Mucosa of rectum (tissue), 2 donors: ENCODE measurements around the gene FNBP1.
"Not testable (repeated sequence)": the region's sequence is repeated elsewhere in the genome, so short reads cannot be mapped to it uniquely, and the experiment has no call there.

Experiments
- H3K27ac ChIP-seq, 2 donors: one replicate each; pipeline ENCODE4 v1.7.0; 2013; ENCODE audit warnings: inconsistent platforms in 2 of 2, low read depth in 2 of 2, low read length in 2 of 2
- H3K27me3 ChIP-seq, 2 donors: one replicate each; pipeline ENCODE4 v1.7.0; 2013; ENCODE audit warnings: low read length in 2 of 2; ENCODE audit not compliant: control insufficient read depth in 2 of 2, insufficient read depth in 2 of 2
- H3K36me3 ChIP-seq, 2 donors: one replicate each; pipeline ENCODE4 v1.7.0; 2013; ENCODE audit warnings: low read length in 2 of 2; ENCODE audit not compliant: control insufficient read depth in 2 of 2, insufficient read depth in 2 of 2
- H3K4me1 ChIP-seq, 2 donors: one replicate each; pipeline ENCODE4 v1.7.0; 2013; ENCODE audit warnings: low read length in 2 of 2, mild to moderate bottlenecking in 1 of 2; ENCODE audit not compliant: control insufficient read depth in 2 of 2, insufficient read depth in 2 of 2
- H3K4me3 ChIP-seq, 2 donors: one replicate each; pipeline ENCODE4 v1.7.0; 2013; ENCODE audit warnings: low read length in 2 of 2
- H3K9ac ChIP-seq, 2 donors: one replicate each; pipeline ENCODE4 v1.7.0; 2013; ENCODE audit warnings: low read length in 2 of 2, low read depth in 1 of 2, mild to moderate bottlenecking in 1 of 2
- H3K9me3 ChIP-seq, 2 donors: one replicate each; pipeline ENCODE4 v1.7.0; 2013; ENCODE audit warnings: low read length in 2 of 2; ENCODE audit not compliant: control insufficient read depth in 2 of 2
- donor health status: healthy.
- donor health status: Normal muscosa, but diverticular disease.

FNBP1 gene

GRCh38 chr9:129995409-129996160 is 47.4 kb downstream of the FNBP1 start:
- Histone ChIP-seq H3K9me3 (no peaks in the 10 kb centered on the region), H3K27ac (peak overlapping the region; percentile 52 to 61), H3K27me3 (no peaks in the 10 kb centered on the region), H3K4me3 (no peak overlapping the region), H3K36me3 (peaks cover 4% of the 10 kb centered on the region in 2 donors), H3K4me1 (peaks cover 10 to 13% of the 10 kb centered on the region in 2 donors), H3K9ac (no peak overlapping the region)

- Histone ChIP-seq H3K36me3 (peaks cover 4% of the 10 kb centered on the region in 2 donors), H3K4me1 (peaks cover 10 to 17% of the 10 kb centered on the region in 2 donors), H3K9me3 (no peaks in the 10 kb centered on the region), H3K27ac (peak overlapping the region; percentile 52 to 61), H3K9ac (no peak overlapping the region), H3K27me3 (no peaks in the 10 kb centered on the region), H3K4me3 (no peak overlapping the region)
Measured at GRCh38 chr9:129994882-129995281, 48.1 kb downstream of the FNBP1 start.

- H3K27me3 ChIP-seq, H3K4me3 ChIP-seq, H3K9me3 ChIP-seq, H3K36me3 ChIP-seq, H3K9ac ChIP-seq: not testable (repeated sequence)
- H3K4me1 ChIP-seq = peaks cover 8 to 21% of the 10 kb centered on the region in 2 donors
- peak overlapping the region in 1 of 2 donors; percentile 67 for H3K27ac ChIP-seq
Measured at GRCh38 chr9:129991139-129991538, 51.9 kb downstream of the FNBP1 start.

- Histone ChIP-seq H3K27me3 (no peaks in the 10 kb centered on the region), H3K27ac (peak overlapping the region; percentile 41 to 67)
Measured at GRCh38 chr9:129990269-129991010, 52.5 kb downstream of the FNBP1 start.

GRCh38 chr9:129989740-129990139 is 53.2 kb downstream of the FNBP1 start:
- peak overlapping the region; percentile 34 to 68 for H3K27ac ChIP-seq
- H3K4me1 ChIP-seq = peaks cover 0 to 11% of the 10 kb centered on the region in 2 donors
- H3K9ac ChIP-seq = no peak overlapping the region

More at GRCh38 chr9:129990269-129991010, 52.5 kb downstream of the FNBP1 start:
- peaks cover 1 to 16% of the 10 kb centered on the region in 2 donors for H3K4me1 ChIP-seq
- peaks cover 4% of the 10 kb centered on the region in 2 donors for H3K36me3 ChIP-seq
- H3K9me3 ChIP-seq = no peaks in the 10 kb centered on the region
- no peak overlapping the region for H3K4me3 ChIP-seq
- no peak overlapping the region for H3K9ac ChIP-seq

GRCh38 chr9:129989362-129989708 is 53.7 kb downstream of the FNBP1 start:
- peak overlapping the region; percentile 34 to 68 for H3K27ac ChIP-seq
- H3K36me3 ChIP-seq = peaks cover 4% of the 10 kb centered on the region in 2 donors
- no peak overlapping the region for H3K4me3 ChIP-seq
- no peaks in the 10 kb centered on the region for H3K27me3 ChIP-seq
- H3K9ac ChIP-seq = no peak overlapping the region
- H3K9me3 ChIP-seq = no peaks in the 10 kb centered on the region
- peaks cover 0 to 11% of the 10 kb centered on the region in 2 donors for H3K4me1 ChIP-seq

More at GRCh38 chr9:129989740-129990139, 53.2 kb downstream of the FNBP1 start:
- no peaks in the 10 kb centered on the region for H3K9me3 ChIP-seq
- no peaks in the 10 kb centered on the region for H3K27me3 ChIP-seq
- peaks cover 4% of the 10 kb centered on the region in 2 donors for H3K36me3 ChIP-seq
- H3K4me3 ChIP-seq = no peak overlapping the region

GRCh38 chr9:129988607-129989361 is 54.2 kb downstream of the FNBP1 start:
- no peak overlapping the region for H3K4me3 ChIP-seq
- H3K27me3 ChIP-seq = no peaks in the 10 kb centered on the region
- peaks cover under 1% of the 10 kb centered on the region in 2 donors for H3K36me3 ChIP-seq
- H3K9ac ChIP-seq = no peak overlapping the region
- H3K4me1 ChIP-seq = peaks cover 0 to 11% of the 10 kb centered on the region in 2 donors
- no peaks in the 10 kb centered on the region for H3K9me3 ChIP-seq
- H3K27ac ChIP-seq = peak overlapping the region; percentile 34 to 68

- no peaks in the 10 kb centered on the region for H3K9me3 ChIP-seq
- H3K4me1 ChIP-seq = peaks cover 0 to 11% of the 10 kb centered on the region in 2 donors
- H3K36me3 ChIP-seq = no peaks in the 10 kb centered on the region
- no peak overlapping the region for H3K27ac ChIP-seq
- no peaks in the 10 kb centered on the region for H3K27me3 ChIP-seq
- H3K4me3 ChIP-seq = no peak overlapping the region
- no peak overlapping the region for H3K9ac ChIP-seq
Measured at GRCh38 chr9:129987941-129988340, 55.0 kb downstream of the FNBP1 start.

GRCh38 chr9:129987047-129987446 is 55.9 kb downstream of the FNBP1 start:
- H3K4me1 ChIP-seq = peaks cover 0 to 11% of the 10 kb centered on the region in 2 donors
- no peak overlapping the region for H3K9ac ChIP-seq
- H3K9me3 ChIP-seq = no peaks in the 10 kb centered on the region
- no peak overlapping the region for H3K4me3 ChIP-seq
- no peaks in the 10 kb centered on the region for H3K27me3 ChIP-seq
- H3K36me3 ChIP-seq = no peaks in the 10 kb centered on the region
- H3K27ac ChIP-seq = peak overlapping the region in 1 of 2 donors; percentile 18

- H3K4me3 ChIP-seq, H3K9ac ChIP-seq, H3K4me1 ChIP-seq, H3K27ac ChIP-seq, H3K9me3 ChIP-seq, H3K27me3 ChIP-seq, H3K36me3 ChIP-seq: not testable (repeated sequence)
Measured at GRCh38 chr9:129984589-129984988, 58.4 kb downstream of the FNBP1 start.
